HG03342 (cell line): Measurements from ENCODE around the gene SETDB1.
"Not testable (repeated sequence)": the region's sequence is repeated elsewhere in the genome, so short reads cannot be mapped to it uniquely, and the experiment has no call there.

Source experiments
- ATAC-seq: cut with Tn5 transposase; IDR thresholded peaks from one replicate; pipeline ENCODE4 v1.9.1; 2021; ENCODE audit warnings: mild to moderate bottlenecking, moderate library complexity; ENCODE audit not compliant: unreplicated experiment

The SETDB1 gene

DNA sequence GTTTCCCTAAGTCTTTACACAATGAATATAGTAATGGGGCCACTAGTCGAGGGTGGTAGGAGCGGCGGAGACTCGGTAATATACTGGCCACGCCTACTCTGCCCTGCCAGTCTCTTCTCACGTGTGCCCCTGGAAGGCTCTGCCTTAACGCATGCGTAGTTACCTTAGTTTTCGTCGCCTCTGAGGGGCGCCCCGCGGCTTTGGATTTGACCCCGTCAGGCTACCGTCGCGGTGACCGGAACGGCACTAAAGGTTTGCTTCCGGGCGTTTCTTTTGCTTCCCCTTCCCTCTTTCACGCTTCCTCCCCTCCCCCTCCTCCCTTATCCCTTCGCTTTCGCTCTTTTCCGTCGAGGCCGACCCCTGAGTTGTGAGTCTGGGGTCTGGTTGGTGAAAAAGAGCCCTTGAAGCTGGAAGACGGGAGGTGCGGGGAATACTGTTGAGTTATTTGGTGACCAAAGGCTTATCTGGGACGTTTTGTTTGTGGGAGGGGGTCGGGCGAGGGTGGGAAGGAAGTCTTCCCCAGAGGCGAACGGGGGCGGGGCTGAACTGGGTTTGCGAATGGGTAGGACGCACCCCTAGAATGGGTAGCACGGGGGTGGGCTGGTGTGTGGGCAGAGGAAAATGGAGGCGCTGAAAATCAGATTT lies at the start of gene SETDB1:
Gene SETDB1, plus strand, starts transcription at position 267 of the 645 bp plus-strand sequence. CDS start 1,352 bp downstream, outside the sequence.
- ATAC-seq: peak; percentile 82

DNA sequence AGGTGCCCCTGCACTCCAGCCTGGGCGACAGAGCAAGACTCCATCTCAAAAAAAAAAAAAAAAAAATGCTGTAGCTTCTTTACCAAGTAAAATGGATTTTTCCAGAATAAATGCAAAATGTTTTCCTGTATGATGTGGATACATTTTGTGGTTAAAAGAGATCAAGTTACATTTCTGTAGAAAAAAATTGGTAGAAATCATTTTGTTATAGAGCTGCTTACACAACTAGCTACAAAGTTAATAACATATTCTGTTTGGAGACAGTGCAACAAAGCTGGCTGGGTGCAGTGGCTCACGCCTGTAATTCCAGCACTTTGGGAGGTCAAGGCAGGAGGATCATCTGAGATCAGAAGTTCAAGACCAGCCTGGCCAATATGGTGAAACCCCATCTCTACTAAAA lies 47.2 kb upstream of the SETDB1 start:
- ATAC-seq: not testable (repeated sequence)

DNA sequence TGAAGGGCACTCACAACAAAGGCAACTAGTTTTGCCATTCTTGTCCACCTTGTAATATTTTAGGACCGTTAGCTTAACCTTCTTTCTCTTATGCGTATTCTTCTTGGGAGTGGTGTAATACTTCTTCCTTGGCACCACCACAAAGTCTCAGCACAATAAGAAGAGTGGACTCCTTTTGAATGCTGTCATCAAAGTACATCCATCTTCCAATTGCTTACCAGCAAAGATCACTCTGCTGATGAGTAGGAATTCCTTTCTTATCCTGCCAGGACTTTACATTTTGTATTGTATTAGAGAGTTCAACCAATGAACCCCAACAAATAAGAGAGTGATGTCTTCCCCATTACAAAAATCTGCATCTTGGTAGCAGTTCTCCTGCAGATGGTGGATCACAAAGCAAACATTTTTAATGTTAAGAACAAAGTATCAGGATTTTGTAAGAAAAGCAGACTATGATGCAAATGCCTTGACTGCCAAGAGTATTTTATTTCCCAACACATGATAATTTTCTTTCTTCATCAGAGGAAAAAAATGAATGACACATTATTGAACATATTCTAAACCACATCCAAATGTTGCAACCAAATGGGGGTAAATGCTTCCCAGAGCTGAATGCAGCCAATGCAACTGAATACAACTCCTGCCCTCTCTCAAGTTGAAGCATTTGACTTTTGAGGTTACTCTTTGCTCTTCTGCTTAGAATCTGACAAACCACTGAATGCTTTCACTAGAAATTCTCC lies 44.7 kb upstream of the SETDB1 start:
- no peak for ATAC-seq

GRCh38 chr1:150883121-150883520 lies 43.0 kb upstream of the SETDB1 start:
- ATAC-seq: not testable (repeated sequence)

- no peak for ATAC-seq
These were observed 39.1 kb upstream of the SETDB1 start, which contains the start of gene CTXND2 for GRCh38 chr1:150887018-150887417. TSS of gene CTXND2 (plus strand) at chr1:150887136. CDS start at chr1:150912315, 25,179 bp downstream.

DNA sequence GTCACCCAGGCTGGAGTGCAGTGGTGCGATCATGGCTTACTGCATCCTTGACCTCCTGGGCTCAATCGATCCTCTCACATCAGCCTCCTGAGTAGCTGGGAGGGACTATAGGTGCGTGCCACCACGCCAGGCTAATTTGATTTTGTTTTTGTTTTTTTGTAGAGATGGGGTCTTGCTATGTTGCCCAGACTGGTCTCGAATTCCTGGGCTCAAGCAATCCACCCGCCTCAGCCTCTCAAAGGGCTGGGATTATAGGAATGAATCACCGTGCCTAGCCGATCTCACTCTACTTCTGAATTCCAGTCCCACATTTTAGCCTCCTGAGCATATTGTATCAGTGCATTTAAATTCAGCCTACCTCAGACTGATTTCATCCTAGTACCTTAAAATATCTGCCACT lies 37.4 kb upstream of the SETDB1 start:
- no peak for ATAC-seq

GRCh38 chr1:150890033-150890416 lies 36.1 kb upstream of the SETDB1 start:
- no peak for ATAC-seq

DNA sequence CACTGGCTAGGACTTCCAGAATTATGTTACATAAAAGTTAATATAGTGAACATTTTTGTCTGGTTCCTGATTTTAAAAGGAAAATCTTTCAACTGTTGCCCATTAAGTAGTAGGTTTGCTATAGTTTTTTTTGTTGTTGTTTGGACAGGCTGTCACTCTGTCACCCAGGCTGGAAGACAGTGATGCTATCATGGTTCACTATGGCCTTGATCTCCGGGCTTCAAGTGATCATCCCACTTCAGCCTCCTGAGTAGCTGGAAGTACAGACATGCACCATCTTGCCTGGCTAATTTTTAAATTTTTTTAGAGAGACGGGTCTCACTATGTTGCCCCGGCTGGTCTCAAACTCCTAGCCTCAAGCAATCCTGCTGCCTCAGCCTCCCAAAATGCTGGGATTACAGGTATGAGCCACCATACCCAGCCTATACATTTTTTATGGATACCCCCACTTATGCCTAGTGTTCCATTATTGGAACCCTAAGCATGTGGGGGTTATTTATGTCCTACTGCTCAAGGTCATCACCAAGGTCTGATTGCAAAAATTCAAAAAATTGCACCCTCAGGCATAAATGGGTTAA lies 32.7 kb upstream of the SETDB1 start:
- ATAC-seq: no peak

GRCh38 chr1:150895618-150896017 lies 30.5 kb upstream of the SETDB1 start:
- ATAC-seq: no peak

DNA sequence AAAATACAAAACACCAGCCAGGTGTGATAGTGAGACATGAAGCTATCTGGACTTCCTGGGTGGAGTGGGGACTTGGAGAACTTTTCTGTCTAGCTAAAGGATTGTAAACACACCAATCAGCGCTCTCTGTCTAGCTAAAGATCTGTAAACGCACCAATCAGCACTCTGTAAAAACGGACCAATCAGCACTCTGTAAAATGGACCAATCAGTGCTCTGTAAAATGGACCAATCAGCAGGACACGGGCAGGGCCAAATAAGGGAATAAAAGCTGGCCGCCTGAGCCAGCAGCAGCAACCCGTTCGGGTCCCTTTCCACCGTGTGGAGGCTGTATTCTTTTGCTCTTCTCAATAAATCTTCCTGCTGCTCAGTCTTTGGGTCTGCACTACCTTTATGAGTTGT lies 26.4 kb upstream of the SETDB1 start:
- ATAC-seq: not testable (repeated sequence)

- ATAC-seq: no peak
These were observed 23.8 kb upstream of the SETDB1 start for GRCh38 chr1:150902346-150902745.

DNA sequence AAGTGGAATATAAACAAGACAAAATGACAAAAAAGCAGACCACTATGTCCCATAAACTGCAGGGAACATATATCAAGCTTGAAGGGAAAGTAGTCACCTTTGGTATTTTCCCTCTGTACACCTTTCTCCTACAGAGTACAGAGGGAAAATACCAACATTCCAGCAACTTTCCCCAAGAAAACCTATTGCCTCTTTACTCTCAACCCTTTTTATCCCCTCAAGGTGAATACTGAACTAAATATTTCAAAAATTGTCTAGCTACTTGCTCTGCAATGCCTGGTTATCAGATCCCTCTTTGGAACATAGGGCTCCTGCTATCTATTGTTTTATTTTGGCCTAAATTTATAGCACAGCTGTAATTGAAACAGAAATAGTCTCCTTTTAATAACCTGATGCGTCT lies 23.4 kb upstream of the SETDB1 start:
- ATAC-seq: no peak

DNA sequence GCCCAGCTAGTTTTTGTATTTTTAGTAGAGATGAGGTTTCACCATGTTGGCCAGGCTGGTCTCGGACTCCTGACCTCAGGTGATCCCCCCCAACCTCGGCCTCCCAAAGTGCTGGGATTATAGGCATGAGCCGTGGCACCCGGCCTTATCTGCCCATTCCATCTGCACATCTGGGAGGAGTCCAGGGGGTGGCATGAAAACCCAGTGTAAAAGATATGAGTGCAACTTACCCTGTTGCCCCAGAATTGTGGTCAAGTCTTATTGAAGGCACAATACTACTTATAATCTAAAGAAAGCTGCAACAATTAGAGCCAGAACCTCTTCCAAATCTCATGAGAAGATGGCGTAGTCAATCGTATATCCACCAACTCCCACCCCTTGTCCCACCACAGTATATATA lies 20.9 kb upstream of the SETDB1 start:
- ATAC-seq: no peak

- no peak for ATAC-seq
These were observed 19.8 kb upstream of the SETDB1 start for GRCh38 chr1:150906329-150906728.

- no peak for ATAC-seq
These were observed 19.4 kb upstream of the SETDB1 start for GRCh38 chr1:150906813-150907212.

- ATAC-seq: no peak
These were observed 16.5 kb upstream of the SETDB1 start for GRCh38 chr1:150909585-150910180.

DNA sequence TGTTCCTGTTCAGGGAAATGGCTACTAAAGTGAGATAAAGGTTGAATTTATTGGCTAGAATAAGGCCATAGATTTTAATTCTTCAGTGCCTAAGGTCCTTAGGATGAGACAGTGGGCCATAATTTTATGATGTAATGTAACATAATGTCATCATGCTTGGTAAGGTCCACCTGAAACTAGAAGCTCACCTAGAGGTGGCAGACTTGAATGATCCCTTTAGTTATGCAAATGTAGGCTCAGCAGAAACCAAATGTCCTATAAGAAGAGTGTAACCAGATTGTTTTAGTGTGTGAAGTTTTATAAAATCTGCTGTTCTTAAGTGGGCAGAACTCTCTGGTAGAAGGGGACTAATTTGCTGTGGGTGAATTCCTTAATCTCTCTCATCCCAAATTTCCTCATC lies 13.5 kb upstream of the SETDB1 start:
- ATAC-seq: no peak

DNA sequence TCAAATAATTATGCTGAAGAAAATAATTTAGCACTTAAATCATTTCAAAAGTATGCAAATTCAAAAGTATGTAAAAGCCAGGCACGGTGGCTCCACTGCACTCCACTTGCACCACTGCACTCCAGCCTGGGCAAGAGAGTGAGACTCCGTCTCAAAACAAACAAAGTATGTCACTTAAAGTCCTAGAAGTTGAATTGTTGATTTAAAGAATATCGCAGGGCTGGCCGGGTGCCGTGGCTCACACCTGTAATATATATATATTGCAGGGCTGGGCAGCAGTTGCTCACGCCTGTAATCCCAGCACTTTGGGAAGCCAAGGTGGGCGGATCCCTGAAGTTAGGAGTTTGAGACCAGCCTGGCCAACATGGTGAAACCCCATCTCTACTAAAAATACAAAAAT lies 8.8 kb upstream of the SETDB1 start:
- ATAC-seq: no peak

DNA sequence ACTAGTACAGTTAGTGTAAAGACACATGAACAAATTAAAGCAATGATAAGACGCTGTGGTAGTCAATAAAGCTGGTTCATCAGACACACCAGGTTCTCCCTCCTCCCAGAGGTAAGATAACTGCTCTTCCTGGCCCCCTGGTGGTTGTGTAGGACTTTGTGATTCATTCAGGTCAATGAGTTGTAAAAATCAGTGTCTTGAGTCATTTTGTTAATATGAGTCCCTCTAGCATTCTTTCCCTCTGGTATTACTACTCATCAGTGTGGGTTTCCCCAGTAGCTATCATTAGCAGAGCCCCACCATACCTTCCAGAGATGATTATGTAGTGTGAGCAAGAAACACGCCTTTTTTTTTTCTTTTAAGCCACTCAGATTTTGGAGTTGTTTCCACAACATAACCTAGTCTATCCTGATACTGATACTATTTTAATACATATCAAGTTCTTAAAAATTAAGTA lies 3.6 kb upstream of the SETDB1 start:
- ATAC-seq: peak; percentile 41

GRCh38 chr1:150925080-150925479 lies 1.1 kb upstream of the SETDB1 start:
- ATAC-seq: no peak

- no peak for ATAC-seq
These were observed 1.5 kb downstream of the SETDB1 start for GRCh38 chr1:150927624-150928023.

DNA sequence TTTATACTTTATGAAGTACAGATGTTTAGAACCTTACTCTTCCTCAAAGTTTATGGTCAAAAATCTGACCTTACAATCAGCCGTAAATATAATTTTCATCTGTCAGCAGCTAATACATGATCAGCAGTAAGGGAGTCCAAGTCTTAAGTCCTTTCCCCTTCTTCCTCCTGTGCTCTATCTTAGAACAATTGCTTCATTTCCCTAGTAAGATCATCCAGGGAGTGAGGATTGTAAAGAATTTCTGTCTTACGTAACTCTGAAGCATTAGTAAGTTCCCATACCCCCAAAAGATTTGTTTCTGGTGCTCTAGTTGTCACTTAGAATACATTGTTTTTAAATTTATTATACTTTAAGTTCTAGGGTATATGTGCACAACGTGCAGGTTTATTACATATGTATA lies 2.1 kb downstream of the SETDB1 start:
- no peak for ATAC-seq
